SU-DHL-6 (cell line): ENCODE data around the gene NCR3LG1.

Source experiments
- H2AFZ ChIP-seq: fragments of 200-600 bp; sonication (generic); 2 replicates; pipeline ENCODE4 v1.6.1; 2014; ENCODE audit warnings: low read depth, mild to moderate bottlenecking, moderate library complexity, mixed read lengths, antibody characterized with exemption, low read length; ENCODE audit not compliant: severe bottlenecking
- H3F3A ChIP-seq: fragments of 200-600 bp; shearing (Covaris generic); 2 replicates; pipeline ENCODE4 v1.6.0; 2016; ENCODE audit warnings: antibody characterized with exemption, mild to moderate bottlenecking; ENCODE audit not compliant: insufficient read depth
- H3K27ac ChIP-seq: fragments of 200-600 bp; sonication (generic); 2 replicates; pipeline ENCODE4 v1.5.1; 2016; ENCODE audit warnings: low read depth, mild to moderate bottlenecking, low read length, moderate library complexity, mixed read lengths
- H3K27me3 ChIP-seq: fragments of 200-600 bp; sonication (generic), shearing (Covaris generic); 2 replicates; pipeline ENCODE4 v1.6.0; 2014; ENCODE audit warnings: mild to moderate bottlenecking, low read length
- H3K36me3 ChIP-seq: fragments of 200-600 bp; sonication (generic); 2 replicates; pipeline ENCODE4 v1.6.1; 2014; ENCODE audit warnings: mild to moderate bottlenecking, low read length, mixed read lengths
- H3K4me2 ChIP-seq: fragments of 300-600, 200-600 bp; shearing (Covaris generic), sonication (generic); 2 replicates; pipeline ENCODE4 v1.6.0; 2014; ENCODE audit warnings: low read length, low read depth, mild to moderate bottlenecking; ENCODE audit not compliant: poor library complexity, severe bottlenecking
- H3K4me3 ChIP-seq: fragments of 200-600 bp; sonication (generic); 2 replicates; pipeline ENCODE4 v1.5.1; 2014; ENCODE audit warnings: antibody characterized with exemption, low read length, mild to moderate bottlenecking, mixed read lengths; ENCODE audit not compliant: insufficient read depth, poor library complexity, severe bottlenecking
- H3K79me2 ChIP-seq: fragments of 200-600 bp; sonication (generic); 2 replicates; pipeline ENCODE4 v1.6.1; 2014; ENCODE audit warnings: mild to moderate bottlenecking, low read length, moderate library complexity; ENCODE audit not compliant: insufficient read depth
- H3K9ac ChIP-seq: fragments of 200-600 bp; sonication (generic); 2 replicates; pipeline ENCODE4 v1.7.0; 2014; ENCODE audit warnings: mild to moderate bottlenecking, low read length
- H3K9me2 ChIP-seq: fragments of 200-600 bp; sonication (generic); replicated peaks from 2 replicates; pipeline ENCODE4 v1.6.1; 2014; ENCODE audit warnings: low read length; ENCODE audit not compliant: insufficient read depth
- H3K9me3 ChIP-seq: fragments of 200-600 bp; sonication (generic); 2 replicates; pipeline ENCODE4 v1.6.1; 2014; ENCODE audit warnings: low read length, mixed read lengths; ENCODE audit not compliant: insufficient read depth
- H4K20me1 ChIP-seq: fragments of 200-600 bp; sonication (generic); 2 replicates; pipeline ENCODE4 v1.6.1; 2014; ENCODE audit warnings: low read depth, mild to moderate bottlenecking, antibody characterized with exemption, low read length, moderate library complexity, mixed read lengths
- CTCF ChIP-seq: fragments of 200-600 bp; sonication (generic); IDR thresholded peaks from one replicate; pipeline ENCODE4 v1.5.1; 2017; ENCODE audit warnings: antibody characterized with exemption, mild to moderate bottlenecking, low read length, moderate library complexity; ENCODE audit not compliant: insufficient read depth, poor library complexity, severe bottlenecking
- EZH2phosphoT487 ChIP-seq: fragments of 200-600 bp; sonication (generic), shearing (Covaris generic); conservative IDR thresholded peaks from 2 replicates; pipeline ENCODE4 v1.6.1; 2018; ENCODE audit warnings: mild to moderate bottlenecking, antibody characterized with exemption, low read length, moderate library complexity, mixed read lengths

Gene NCR3LG1

GRCh38 chr11:17333799-17334586 is 17.6 kb upstream of the NCR3LG1 start:
- Histone ChIP-seq H4K20me1 (no peaks in the 10 kb centered on the region), H3K9ac (no peak overlapping the region), H3K27ac (no peak overlapping the region), H3K27me3 (no peaks in the 10 kb centered on the region), H3F3A (peaks cover 12% of the 10 kb centered on the region; the same call in 1 of the 2 replicates), H3K9me3 (no peaks in the 10 kb centered on the region), H3K9me2 (no peaks in the 10 kb centered on the region), H3K4me3 (no peak overlapping the region), H3K4me2 (no peak overlapping the region), H3K36me3 (peaks cover 9% of the 10 kb centered on the region; the same call in 1 of the 2 replicates), H3K79me2 (no peaks in the 10 kb centered on the region), H2AFZ (no peak overlapping the region)
- TF ChIP-seq EZH2phosphoT487 (no peak), CTCF (no peak)

GRCh38 chr11:17343257-17343656 is 8.3 kb upstream of the NCR3LG1 start:
- Histone ChIP-seq H3K36me3 (peaks cover 3% of the 10 kb centered on the region; the same call in 1 of the 2 replicates), H3K9ac (no peak overlapping the region), H3K79me2 (no peaks in the 10 kb centered on the region), H3K4me2 (no peak overlapping the region), H3K4me3 (no peak overlapping the region), H4K20me1 (no peaks in the 10 kb centered on the region), H3F3A (peaks cover 11% of the 10 kb centered on the region; the same call in 1 of the 2 replicates), H3K27me3 (no peaks in the 10 kb centered on the region), H2AFZ (no peak overlapping the region), H3K9me3 (no peaks in the 10 kb centered on the region), H3K9me2 (no peaks in the 10 kb centered on the region), H3K27ac (no peak overlapping the region)
- TF ChIP-seq EZH2phosphoT487 (no peak), CTCF (no peak)

GRCh38 chr11:17343907-17344306 is 7.7 kb upstream of the NCR3LG1 start:
- Histone ChIP-seq H3K9me2 (no peaks in the 10 kb centered on the region), H4K20me1 (no peaks in the 10 kb centered on the region), H3K36me3 (0 out of 2 replicates have a peak, but pooled peaks cover 3% of the 10 kb centered on the region), H3K4me2 (no peak overlapping the region), H3K79me2 (no peaks in the 10 kb centered on the region), H2AFZ (no peak overlapping the region), H3K27me3 (no peaks in the 10 kb centered on the region), H3K9me3 (no peaks in the 10 kb centered on the region), H3F3A (0 out of 2 replicates have a peak, but pooled peaks cover 10% of the 10 kb centered on the region), H3K27ac (no peak overlapping the region), H3K4me3 (no peak overlapping the region), H3K9ac (no peak overlapping the region)
- TF ChIP-seq CTCF, result no peak
- no peak for TF ChIP-seq EZH2phosphoT487
